Measurements from ENCODE around the gene ACAN. TPM values are rescaled to one million over a fixed set of nuclear protein-coding genes. Genes with fewer than 3 reads are reported as not detected.

Gene ACAN
- total and polyA plus RNA-seq, 2 of the 8 experiments (the other 6 are each of a cell fraction or from before 2014, with no cell fraction given) = 0.71 to 0.73 TPM

DNA sequence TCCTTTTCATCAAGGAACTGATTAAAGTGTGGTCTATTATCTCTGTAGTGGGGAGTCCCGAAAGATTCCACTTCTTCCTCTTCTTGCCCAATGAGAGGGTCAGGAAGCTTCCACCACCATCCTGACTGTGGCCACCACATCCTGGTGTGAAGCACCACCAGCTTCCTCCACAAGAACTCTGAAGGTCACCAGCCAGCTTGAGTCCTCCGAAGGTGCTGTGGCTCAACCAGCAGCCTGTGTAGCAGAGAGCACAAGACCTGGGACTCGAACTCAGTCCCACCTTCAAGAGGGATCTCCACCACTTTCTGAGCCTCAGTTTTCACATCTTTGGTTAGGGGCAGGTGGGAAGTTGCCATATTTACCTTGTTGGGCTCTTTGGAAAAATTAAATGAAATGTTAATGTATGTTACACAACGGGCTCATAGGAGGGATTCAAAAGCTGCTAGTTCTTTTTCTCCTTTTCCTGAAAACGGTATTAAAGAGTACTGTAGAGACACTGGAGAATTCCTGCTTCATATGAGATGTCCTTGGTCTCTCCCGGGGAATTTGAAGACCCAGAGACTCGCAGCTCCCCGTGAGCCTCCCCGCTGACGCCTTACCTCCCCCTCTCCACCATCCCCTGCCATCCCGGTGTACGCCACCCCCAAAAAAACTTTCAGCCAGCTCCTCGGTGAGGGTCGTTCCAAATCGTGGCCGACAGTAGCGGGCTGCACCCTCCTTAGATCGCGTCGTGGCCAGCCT is 816 bp upstream of the ACAN start:
- ChIA-PET POLR2A (ENCODE audit: partially characterized antibody) (interaction anchor here (1.3 to 1.9 kb wide), 3 partner anchors 10 to 21 kb away, joined by 3 to 7 read pairs (median 3); no protein-coding TSS in a partner anchor), CTCF (ENCODE audit: partially characterized antibody) (interaction anchor here (0.7 to 3.0 kb wide), 4 partner anchors 9 to 404 kb away, joined by 3 to 13 read pairs (median 3); no protein-coding TSS in a partner anchor)
- peaks cover 0 to 2% of the 10 kb centered on the region in 2 experiments for H4K20me1 ChIP-seq (replicated peaks in 1 of 2; ENCODE audit: control insufficient read depth in 1 of 2, insufficient read depth in 2 of 2, low read length in 2 of 2)

More for the DNA sequence above, 816 bp upstream of the ACAN start:
- no peaks in the 10 kb centered on the region; a peak in 4 of 7 replicates for H3K4me1 ChIP-seq (replicated peaks in 1 of 4; ENCODE audit: control insufficient read depth in 3 of 4, insufficient read depth in 4 of 4, low read length in 3 of 4)
- H2AK5ac ChIP-seq (ENCODE audit: low read depth, low read length) = no peak overlapping the region
- H3K14ac ChIP-seq (ENCODE audit: insufficient read length) = no peak overlapping the region
- no peak overlapping the region for H4K8ac ChIP-seq (ENCODE audit: extremely low read depth, insufficient read depth, low read length)
- no peaks in the 10 kb centered on the region for H3K36me3 ChIP-seq (ENCODE audit: control insufficient read depth in 2 of 4, insufficient read depth in 4 of 4, low read length in 3 of 4)
- H3K4me2 ChIP-seq (ENCODE audit: insufficient read depth in 1 of 2, low read depth in 2 of 2, low read length in 2 of 2) = peak overlapping the region; percentile 80 to 87
- peak overlapping the region; percentile 12; the same call in 1 of the 2 replicates for H2BK12ac ChIP-seq (ENCODE audit: low read depth, low read length)
- H3K9ac ChIP-seq (replicated peaks in 1 of 4; ENCODE audit: extremely low read depth in 1 of 4, low read depth in 3 of 4, low read length in 3 of 4) = no peak overlapping the region; a peak in 1 of 7 replicates
- no peaks in the 10 kb centered on the region for H3K79me2 ChIP-seq (ENCODE audit: control insufficient read depth in 1 of 2, insufficient read depth in 2 of 2, low read length in 2 of 2)
- no peak overlapping the region for H3K18ac ChIP-seq (ENCODE audit: extremely low read depth, low read length)
- H4K5ac ChIP-seq (ENCODE audit: insufficient read length, low read depth, low read length) = no peak overlapping the region
- no peaks in the 10 kb centered on the region for H3K79me1 ChIP-seq (ENCODE audit: low read depth, low read length)
- peaks cover 20 to 59% (median 46%) of the 10 kb centered on the region in 4 experiments for H3K27me3 ChIP-seq (replicated peaks in 1 of 4; ENCODE audit: control insufficient read depth in 3 of 4, extremely low read depth in 1 of 4, insufficient read depth in 3 of 4, low read length in 3 of 4)
- TF ChIP-seq KDM1A (IDR thresholded peaks at IDR 0.05; ENCODE audit: borderline replicate concordance, low read length) (peak; percentile 47; the same call in 1 of the 2 replicates), KDM5A (IDR thresholded peaks at IDR 0.05; ENCODE audit: low read length) (no peak)
- H2AFZ ChIP-seq (ENCODE audit: low read length) = peak overlapping the region; percentile 17; the same call in 1 of the 2 replicates
- no peak overlapping the region for H2BK15ac ChIP-seq (ENCODE audit: low read length)
- no peak for FAIRE-seq
- H4K91ac ChIP-seq (replicated peaks; ENCODE audit: insufficient read length, low read length) = no peak overlapping the region
- no peak overlapping the region for H3K4ac ChIP-seq (replicated peaks; ENCODE audit: insufficient read length, low read depth, low read length)
- H3K4me3 ChIP-seq (ENCODE audit: extremely low read depth in 1 of 4, insufficient read depth in 2 of 4, low read depth in 3 of 4, low read length in 4 of 4) = peak overlapping the region; percentile 30 to 69 (median 58)
- no peak overlapping the region for H3K23ac ChIP-seq (ENCODE audit: insufficient read length)
- H2BK5ac ChIP-seq (ENCODE audit: low read depth, low read length) = no peak overlapping the region
- 23% methylated on average over 16 of the region's 20 CpGs; no CpG with 5 or more reads in 1 of the 2 experiments for WGBS, 2 experiments (ENCODE audit: extremely low coverage in 1 of 2, insufficient coverage in 1 of 2, insufficient read length in 1 of 2, insufficient replicate concordance in 2 of 2, low coverage in 1 of 2, low lambda C conversion rate in 2 of 2, missing lambda C conversion rate in 1 of 2)
- no peaks in the 10 kb centered on the region for H3K9me3 ChIP-seq (ENCODE audit: insufficient read depth in 2 of 2, low read depth in 1 of 2, low read length in 1 of 2)
- DNase-seq (ENCODE audit: low read depth in 1 of 2, low spot score in 2 of 2) = no peak
- H3K23me2 ChIP-seq (ENCODE audit: low read depth, low read length) = peaks cover 9% of the 10 kb centered on the region; the same call in 1 of the 2 replicates
- H3K56ac ChIP-seq (replicated peaks; ENCODE audit: insufficient read length, low read depth, low read length) = no peak overlapping the region
- no peak overlapping the region for H3K27ac ChIP-seq (ENCODE audit: low read depth, low read length)
- no peak overlapping the region for H2BK120ac ChIP-seq (replicated peaks; ENCODE audit: low read depth, low read length)
- no peak overlapping the region for H2BK20ac ChIP-seq (ENCODE audit: low read length)
